ENCODE results near the gene SPINK4.

SPINK4 gene

GRCh38 chr9:33290247-33291030 is 50.5 kb downstream of the SPINK4 start, which contains the start of gene NFX1:
NFX1 (plus strand) TSS chr9:33290516; CDS start chr9:33290573, 57 bp downstream.
- DNase-seq = peak; percentile 76 to 98 (median 93)

GRCh38 chr9:33291031-33291397 is 51.0 kb downstream of the SPINK4 start:
- DNase-seq = peak in 1 of 56 donors; percentile 20

- no peak for DNase-seq
Measured at GRCh38 chr9:33291901-33292300, 51.9 kb downstream of the SPINK4 start.

GRCh38 chr9:33293782-33294181 is 53.8 kb downstream of the SPINK4 start:
- DNase-seq = no peak

- DNase-seq = no peak
Measured at GRCh38 chr9:33294670-33295432, 54.9 kb downstream of the SPINK4 start.

- no peak for DNase-seq
Measured at GRCh38 chr9:33295571-33295970, 55.6 kb downstream of the SPINK4 start.

- peak in 25 of 56 donors; percentile 4 to 62 (median 17) for DNase-seq
Measured at GRCh38 chr9:33297432-33297831, 57.5 kb downstream of the SPINK4 start.

Data from amygdala (tissue), 56 donors.